ENCODE data around the gene SMARCA2.

SMARCA2 gene

DNA sequence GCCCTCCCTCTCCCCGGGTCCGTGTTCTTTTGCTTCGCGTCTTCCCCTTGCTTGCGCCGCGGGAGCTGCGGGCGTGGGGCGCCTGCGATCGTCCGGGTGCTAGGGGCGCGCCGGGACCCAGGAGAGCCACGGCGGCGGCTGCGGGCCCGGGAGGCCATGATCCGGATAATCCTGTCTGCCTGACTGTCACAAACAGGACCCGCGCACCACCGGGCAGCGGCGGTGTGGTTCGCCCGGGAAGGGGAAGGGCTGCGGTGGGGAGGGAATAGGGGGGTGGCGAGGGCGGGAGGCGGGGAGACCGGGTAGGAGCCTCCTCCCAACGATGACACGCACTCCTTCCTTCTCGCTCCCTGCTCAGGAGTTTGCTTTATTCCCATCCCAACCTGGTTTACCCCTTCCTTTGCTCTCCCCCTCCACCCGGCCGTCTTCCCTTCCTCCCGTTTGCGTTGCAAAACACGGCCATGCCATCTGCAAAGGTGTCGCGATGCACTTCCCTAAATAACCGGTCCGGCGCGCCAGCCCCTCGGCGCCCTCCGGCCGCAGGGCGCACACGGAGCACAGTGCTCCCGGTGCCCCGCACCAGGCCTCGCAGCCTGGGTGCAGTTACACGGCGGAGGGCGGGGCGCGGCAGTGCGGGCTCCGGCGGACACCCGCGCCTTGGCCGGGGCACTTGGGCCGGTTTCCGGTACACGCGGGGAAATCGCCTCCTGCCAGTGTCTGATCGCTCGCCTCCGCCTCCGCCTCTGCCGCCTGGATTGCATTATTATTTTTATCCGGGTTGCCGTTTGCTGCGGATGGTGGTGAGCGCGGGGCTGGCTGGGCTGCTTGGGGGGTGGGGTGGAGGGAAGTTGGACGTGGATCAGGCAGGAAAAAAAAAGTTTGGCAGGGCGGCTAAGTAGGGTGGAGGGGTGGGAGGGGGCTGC lies 1.5 kb downstream of the SMARCA2 start:
- DNase-seq: peak; percentile 69

DNA sequence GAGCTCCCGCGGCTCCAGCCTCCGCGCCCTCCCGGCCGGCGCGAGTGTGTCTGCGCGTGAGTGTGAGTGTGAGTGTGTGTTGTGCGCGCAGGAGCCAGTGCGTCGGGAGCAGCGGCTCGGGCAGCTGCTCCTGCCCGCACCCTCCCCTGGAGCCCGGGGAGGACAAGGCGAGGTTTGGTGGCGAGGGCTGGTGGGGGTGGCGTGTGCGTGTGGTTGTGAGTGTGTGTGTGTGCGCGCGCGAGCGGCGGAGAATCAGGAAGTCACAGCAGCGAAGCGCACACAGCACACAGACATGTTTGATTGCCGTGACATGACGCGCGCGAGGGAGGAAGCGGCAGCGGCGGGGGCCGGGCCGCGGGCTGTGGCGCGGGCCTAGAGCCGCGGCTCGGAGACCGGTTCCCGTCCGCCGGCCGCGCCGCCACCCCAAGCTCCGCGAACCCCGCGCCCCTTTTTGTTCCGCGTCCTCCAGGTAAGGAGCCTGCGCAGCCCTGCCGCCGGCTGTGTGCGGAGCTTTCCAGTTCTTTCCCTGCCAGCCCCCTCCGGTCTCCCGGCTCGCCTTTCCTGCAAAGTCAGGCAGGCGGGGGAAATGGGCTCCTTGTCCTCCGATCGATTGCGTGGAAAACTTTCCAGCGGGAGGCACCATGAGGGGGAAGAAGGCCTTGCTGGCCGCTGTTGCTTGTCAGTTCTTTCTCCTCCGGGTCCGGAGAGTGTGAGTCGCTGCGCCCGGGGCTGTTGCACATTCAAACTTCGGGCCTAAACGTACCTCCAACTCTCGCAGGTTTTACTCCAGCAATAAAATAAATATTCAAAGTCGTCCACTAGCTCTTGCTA lies 2.4 kb downstream of the SMARCA2 start:
- DNase-seq: peak; percentile 76

DNA sequence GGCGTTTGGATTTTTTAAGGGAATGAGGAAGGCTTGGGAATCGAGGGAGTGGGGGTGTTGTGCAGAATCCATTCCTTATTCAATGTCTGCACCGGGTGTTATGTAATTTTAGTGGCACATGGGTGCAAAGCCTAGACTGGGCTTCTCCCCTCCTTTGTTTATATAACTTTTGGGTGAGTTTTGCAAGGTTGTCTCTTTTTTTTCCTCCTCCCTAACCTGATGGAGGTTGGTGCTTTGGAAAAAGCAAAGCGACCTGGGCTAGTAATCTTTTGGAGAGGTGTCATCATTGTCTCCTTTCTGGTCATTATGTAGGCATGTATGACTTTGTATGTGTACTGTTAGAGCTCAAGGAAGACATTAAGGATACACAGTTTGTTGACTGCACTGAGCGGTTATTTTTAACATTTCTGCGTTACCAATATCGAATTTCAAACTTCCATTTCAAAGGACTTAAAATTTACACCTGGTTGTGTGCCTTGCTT lies 3.1 kb downstream of the SMARCA2 start:
- DNase-seq: no peak

DNA sequence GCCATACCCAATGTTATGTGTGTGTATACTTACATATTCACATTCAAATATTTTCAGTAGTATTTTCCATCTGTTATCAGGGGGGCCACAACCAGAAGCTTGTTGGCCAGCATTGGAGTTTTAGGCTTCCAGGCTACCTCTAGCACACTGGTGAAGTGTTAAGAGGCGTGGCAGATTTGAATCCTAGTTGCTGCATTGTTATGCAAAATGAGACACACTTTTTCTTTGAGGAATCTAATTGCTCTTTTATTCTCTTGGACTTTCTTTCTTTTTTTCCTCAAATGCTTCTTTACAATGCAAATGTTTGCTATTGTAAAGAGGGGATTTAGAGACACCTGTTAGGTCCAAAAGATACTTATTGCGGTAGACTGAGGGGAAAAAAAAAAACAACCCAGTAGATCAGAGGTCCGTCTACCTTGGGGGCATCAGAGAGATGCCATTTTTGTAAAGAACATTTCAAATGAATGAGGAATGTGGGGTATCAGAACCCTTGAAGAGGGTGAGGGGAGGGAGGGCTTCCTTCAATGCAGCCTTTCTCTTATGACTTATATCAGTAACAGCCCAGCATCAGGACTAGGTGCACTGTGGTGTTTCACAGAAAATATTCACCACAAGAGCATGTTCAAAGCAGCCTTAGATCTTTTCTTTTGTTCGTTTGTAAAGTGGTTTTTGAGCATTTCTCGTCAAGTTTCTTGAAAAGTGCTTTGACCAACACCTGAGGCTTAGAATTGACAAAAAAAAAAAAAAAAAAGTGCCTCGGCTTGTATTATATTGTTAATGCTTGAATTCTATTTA lies 3.8 kb downstream of the SMARCA2 start:
- no peak for DNase-seq

DNA sequence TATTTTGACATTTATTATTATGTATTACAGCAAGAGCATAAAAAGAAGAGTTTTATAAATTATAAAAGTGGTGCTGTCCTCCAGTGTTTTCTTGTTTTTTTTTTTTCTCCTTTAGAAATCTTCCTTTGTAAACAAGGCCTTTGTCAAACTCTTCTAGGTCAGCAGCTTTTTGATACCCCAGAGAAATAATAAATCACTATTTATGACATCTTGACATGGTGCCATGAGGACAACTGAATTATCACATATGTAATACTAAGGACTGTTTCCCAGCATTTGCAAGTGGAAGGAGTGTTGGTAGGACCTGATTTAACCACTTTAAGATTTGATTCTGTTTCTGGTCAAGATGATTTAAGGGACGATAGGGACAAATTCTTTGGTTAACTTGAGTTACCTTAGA lies 4.6 kb downstream of the SMARCA2 start:
- DNase-seq: no peak

DNA sequence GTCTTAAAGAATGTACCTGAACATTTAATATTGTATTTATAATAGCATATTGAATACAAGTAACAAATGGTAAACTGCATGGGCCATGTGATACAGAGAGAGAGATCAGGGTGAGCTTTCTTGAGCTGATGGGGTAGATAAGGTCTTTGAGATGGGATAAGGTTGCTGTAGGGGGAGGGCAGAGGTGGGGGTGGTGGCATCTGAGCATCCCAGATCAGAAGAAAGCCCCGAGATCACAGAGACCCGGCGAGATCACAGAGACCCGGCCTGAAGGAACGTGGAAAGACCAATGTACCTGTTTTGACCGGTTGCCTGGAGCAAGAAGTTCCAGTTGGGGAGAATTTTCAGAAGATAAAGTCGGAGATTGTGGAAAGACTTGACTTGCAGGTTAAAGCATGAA lies 6.6 kb downstream of the SMARCA2 start:
- DNase-seq: no peak

DNA sequence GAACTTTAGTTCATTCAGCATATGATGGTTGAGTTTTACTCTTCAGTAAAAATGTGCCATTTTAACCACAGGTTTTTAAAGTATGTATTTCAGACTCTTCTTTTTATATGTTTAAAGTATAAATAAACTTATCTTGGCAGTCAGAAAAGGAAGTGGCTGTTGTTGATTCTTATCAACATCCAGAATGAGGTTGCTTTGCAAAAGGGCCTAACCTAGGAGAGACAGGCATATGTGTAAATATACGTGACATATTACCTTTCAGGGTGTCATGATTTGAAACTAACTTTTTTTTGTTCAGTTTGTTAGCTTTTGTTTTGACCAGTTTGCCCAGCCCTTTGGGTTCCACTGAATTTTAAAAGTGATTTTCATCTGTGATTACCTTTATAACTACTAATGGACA lies 7.4 kb downstream of the SMARCA2 start:
- no peak for DNase-seq

DNA sequence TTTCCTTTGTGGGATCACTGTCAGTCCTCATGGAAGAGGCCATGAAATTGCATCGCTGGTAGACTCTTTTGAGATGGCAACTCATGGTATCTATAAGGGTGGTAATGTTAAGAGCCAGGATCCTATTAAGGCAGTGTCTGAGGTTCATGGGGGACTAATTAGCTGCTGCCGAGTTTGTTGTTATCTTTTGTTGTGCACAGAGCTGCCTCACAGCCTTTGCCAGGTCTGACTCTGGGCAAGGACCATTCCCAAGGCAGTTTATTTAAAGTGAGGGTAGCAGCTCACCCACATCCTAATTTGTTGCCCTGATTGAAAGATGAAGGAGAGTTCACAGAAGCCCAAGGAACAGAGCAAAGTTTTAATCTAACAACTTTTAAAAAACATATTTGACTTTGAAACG lies 7.9 kb downstream of the SMARCA2 start:
- DNase-seq: no peak

DNA sequence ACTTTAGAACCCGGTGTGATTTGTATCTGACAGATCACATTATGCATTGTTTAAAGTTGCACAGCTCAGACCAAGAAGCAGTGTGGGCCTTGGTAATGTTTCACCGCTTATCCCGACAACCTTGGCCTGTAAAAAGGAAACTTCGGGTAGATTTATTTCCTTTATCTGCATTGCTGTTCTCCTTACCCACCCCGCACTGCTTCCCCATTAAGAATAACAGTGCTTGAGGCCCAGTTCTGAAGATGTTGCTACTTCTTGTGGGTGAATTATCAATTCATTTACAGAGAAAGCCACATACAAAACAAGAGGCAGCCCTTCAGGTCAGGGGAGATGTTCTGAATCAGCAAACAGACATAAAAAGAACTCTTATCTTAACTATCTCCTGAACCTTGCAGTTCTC lies 8.4 kb downstream of the SMARCA2 start:
- DNase-seq: no peak

DNA sequence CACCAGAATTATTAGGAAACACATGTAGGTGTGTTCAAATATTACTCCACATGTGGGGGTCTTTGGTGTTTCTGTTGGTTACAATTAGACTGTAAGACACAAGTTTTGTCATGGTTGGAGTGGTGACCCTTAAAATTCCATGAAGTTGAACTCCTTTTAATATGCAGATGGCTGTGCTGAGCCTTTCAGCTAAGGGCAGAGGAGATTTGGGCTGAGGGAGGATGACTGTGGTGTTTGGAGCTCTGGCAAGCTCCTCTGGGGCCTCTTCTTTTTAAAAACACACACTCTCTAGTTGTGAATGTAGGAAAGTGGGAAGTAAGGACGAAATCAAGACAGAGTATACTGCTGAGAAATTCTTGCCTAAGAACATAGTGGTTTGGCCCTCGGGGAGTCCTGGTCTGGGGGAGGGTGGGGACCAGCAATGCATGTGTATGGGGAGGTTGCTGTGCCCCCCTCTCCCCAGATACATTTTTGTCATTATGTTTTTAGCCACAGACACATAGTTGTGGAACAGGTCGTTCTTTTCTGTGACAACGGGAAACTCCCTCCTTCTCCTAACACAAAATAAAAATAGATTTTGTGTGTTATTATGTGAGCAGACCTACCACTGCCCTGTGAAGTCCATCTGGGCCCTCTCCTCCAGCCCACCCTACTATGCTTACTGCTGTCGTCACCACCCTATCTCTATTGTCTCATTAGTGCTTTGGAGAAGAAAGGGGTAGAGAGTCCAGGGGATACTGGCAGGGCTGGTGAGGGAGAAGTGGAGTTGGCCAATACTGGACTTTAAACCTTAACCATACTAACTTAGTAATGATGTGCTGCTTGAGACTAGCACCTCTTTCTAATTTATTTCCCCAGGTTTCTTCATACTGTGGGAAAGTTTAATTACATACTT lies 10.0 kb downstream of the SMARCA2 start:
- no peak for DNase-seq

DNA sequence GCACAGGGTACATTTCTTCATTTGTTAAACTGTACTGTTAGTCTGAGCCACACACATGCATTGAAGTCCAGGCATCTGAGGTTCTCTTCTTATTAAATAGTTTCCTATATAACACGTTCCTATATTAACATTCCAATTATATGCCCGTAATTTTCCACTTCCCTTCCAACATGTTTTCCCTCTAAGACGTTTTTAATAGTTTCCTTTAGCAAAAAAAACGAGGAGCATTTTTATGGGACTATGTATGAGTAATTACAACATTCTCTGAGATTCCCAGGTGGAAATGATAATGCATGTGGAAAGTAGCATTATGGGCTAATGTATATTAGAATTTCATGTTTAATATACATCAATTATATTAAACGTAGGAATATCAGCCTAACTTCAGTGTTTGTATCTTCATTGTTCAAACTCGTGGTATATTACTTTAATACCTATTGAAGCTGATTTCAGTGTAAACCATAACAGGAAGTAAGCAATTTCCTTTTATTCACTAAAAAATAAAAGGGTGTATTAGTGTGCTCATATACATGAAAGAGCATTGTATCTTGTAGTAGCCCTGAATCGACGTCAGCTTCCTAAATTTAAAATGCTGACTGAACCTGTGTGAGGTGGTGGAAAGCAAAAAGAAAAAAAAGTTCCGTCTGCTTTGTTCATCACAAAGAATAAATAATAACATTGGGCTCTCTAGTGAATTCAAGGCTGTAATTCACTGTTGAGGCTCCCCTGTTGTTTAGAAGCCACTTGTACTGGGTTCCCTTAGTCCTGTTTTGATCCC lies 11.3 kb downstream of the SMARCA2 start:
- no peak for DNase-seq

DNA sequence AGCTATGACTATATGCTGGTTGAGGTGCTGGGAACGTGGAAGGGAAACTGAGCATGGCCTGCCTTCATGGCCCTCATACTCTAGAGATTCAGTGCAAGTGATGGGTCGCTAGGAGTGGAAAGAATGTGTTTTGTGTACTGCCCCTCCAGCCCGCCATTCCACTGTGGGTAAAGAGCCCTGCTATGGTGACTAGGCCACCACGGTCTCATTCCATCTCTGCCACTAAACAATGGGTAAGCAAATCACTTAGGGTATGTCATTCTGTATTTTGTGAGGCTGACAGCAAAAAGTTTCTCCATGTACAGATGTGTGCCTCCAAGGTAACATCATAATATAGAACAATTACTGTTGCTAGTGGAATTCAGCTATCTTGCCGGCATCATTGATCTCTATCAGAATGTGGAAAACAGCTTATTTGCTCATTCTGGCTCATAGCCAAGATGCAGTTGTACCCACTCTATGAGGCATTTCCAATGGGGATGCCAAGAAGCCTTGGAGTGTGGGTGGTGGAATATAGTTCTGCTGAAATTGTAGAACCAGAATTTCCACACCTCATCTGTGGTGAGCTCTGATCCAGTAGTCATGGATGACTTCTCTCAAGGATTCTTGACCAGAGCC lies 12.5 kb downstream of the SMARCA2 start:
- DNase-seq: no peak

DNA sequence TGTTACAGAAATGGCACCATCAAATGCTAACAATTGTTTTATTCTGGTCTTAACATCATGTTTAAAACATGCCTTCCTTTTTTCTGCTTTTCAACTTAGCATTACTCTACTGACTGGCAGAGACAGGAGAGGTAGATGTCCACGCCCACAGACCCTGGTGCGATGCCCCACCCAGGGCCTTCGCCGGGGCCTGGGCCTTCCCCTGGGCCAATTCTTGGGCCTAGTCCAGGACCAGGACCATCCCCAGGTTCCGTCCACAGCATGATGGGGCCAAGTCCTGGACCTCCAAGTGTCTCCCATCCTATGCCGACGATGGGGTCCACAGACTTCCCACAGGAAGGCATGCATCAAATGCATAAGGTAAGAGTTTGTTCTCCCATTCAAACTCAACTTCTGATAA lies 13.7 kb downstream of the SMARCA2 start:
- DNase-seq: no peak

DNA sequence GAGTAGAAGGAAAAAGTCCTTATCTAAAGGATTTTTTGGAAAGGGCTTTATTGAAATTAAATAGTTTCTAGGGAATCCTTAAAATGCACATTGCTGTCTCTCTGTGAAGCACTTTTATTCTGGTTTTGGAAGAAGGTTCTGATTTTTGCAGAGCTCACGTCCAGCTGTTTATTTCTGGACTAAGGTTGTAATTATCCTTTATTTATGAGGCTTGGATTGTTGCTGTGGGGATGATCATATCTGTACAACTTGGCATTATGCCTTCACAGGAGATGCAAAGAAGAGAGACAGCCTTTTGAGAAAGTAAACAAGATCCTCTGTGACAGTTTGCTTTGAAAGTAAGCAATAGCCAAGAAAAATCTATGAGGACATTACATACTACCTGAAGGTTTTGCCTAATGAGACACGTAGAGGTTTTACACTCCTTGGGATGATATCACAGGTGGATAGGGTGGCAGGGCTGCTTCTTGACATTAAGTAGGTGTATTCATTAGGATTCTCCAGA lies 14.6 kb downstream of the SMARCA2 start:
- DNase-seq: no peak

DNA sequence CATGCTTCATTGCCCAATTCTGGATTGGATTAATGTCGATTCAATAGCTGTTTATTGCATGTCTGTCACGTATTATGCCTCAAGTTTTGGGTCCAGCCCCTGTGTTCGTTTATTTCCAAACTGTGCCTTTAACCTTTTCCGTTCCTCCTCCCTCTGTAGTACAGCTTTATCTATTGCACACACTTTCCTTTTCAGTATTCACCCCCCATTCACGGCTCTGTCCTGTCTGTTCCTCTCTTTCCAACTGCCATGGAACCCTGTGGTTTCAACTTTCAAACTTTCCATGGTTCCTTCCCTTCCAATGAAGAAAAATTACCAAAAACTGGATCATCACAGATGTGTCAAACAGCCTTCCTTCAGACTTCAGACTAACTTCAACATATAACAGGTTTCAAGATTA lies 17.1 kb downstream of the SMARCA2 start:
- no peak for DNase-seq

DNA sequence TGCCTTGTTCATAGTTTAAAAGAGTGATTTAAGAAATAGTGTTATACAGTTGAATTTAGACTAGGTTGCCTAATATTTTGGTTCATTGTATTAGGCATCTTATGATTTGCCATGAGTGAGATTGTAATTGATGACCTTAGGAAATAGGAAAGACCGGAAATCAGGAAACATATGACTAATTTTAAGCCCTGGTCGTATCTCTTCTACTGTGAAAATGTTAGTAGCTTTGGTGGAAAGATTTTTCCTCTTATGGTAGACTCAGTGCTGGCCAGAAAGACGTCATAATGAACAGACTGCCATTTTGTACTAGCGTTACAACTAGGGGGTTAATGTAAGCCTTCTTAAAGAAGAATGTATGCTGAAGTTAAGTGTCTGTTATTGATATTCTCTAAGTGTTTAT lies 21.7 kb downstream of the SMARCA2 start:
- no peak for DNase-seq

DNA sequence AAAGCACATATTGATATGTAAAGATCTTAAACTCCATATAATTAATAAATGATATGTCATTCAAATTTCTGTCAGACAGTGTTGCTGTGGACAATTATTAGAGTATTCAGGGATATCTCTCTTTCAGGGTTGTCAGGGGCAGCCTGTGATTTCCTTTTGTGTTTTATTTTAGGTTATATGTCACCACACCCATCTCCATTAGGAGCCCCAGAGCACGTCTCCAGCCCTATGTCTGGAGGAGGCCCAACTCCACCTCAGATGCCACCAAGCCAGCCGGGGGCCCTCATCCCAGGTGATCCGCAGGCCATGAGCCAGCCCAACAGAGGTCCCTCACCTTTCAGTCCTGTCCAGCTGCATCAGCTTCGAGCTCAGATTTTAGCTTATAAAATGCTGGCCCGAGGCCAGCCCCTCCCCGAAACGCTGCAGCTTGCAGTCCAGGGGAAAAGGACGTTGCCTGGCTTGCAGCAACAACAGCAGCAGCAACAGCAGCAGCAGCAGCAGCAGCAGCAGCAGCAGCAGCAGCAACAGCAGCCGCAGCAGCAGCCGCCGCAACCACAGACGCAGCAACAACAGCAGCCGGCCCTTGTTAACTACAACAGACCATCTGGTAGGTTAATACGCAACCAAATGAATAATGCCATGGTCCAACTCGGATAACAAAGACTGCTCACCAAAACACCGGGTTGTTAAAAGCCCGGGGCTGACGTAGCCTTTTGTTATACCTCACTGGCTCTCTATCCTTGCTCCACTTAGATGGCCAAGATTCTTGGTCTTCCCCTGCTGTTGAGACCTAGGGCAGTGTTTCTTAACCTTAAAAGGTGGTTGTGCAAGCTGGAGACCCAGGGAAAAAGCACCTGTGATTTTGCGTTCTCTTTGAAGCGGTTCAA lies 24.4 kb downstream of the SMARCA2 start:
- DNase-seq: no peak

DNA sequence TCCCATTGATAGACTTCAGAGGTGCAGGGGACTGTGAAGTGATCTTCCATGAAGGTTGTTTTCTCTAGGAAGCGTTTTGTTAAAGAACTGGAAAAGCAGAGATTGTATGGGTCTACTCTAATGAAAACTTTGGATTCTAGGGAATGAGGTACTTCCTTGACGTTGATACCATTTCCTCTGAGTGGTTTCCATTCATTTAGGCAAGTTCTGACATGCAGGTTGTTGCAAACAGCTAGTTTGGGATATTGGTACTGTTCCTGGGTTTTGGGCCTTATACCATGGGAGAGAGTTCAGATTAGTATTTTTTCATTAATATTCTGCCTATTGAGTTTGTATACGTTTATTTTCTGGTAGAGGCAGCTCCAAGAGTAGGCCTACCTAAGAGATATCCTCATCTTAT lies 25.7 kb downstream of the SMARCA2 start:
- no peak for DNase-seq

DNA sequence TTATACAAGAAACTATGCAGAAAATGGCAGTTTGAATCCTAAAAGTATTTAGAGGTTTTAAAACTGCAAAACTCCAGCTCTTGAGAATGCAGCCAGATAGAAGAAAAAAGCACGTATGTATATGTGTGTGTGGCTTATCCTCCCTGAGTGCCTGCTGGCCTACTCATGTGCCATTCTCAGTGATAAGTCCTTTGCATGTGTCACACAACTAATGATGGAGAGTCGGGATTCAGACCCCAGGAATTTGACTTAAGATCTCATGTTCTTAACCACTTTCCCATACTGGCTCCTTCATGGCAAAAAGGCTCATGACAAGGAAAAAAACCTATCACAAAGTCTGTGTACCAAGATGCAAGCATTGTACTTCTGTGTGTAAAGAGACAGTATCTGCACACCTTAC lies 26.6 kb downstream of the SMARCA2 start:
- no peak for DNase-seq
